Esophagus squamous epithelium (tissue), 4 donors: Measurements from ENCODE around the gene CREBRF.

Source experiments
- POLR2A ChIP-seq, 4 donors: fragments of 450-650 bp; IDR thresholded peaks; one replicate each; pipeline ENCODE4 v1.6.1; 2017; ENCODE audit warnings: antibody characterized with exemption in 4 of 4, mild to moderate bottlenecking in 4 of 4, moderate library complexity in 3 of 4
- TF ChIP-seq, protein P1 (sequence below), 6 experiments: fragments of 450-650 bp in 4 of 6; fragments of 200-600 bp in 2 of 6; sonication (generic) in 2 of 6; IDR thresholded peaks; one replicate each; pipeline ENCODE4 v1.5.1; 2016 to 2019; ENCODE audit warnings: antibody characterized with exemption in 6 of 6, mild to moderate bottlenecking in 4 of 6, moderate library complexity in 4 of 6

DNA sequence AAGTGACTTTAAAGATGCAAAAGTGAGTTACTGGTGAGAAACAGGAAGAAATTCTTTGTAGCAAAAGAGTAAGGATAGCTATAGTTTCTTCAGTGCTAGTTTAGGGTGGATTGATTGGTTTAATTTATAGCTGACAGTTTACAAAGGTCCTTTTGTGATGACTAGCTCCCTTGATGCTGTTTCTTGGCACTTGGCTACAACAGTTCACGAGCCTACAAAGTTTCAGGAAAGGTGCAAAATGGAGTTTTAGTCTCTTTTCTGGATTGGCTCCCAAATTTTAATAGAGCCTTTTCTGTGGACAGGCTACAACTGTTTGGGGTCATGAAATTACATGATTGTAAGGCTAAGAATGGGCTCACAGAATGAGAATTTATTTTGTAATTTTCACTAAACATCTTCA lies 47.3 kb downstream of the CREBRF start:
- TF ChIP-seq, protein P1, sequence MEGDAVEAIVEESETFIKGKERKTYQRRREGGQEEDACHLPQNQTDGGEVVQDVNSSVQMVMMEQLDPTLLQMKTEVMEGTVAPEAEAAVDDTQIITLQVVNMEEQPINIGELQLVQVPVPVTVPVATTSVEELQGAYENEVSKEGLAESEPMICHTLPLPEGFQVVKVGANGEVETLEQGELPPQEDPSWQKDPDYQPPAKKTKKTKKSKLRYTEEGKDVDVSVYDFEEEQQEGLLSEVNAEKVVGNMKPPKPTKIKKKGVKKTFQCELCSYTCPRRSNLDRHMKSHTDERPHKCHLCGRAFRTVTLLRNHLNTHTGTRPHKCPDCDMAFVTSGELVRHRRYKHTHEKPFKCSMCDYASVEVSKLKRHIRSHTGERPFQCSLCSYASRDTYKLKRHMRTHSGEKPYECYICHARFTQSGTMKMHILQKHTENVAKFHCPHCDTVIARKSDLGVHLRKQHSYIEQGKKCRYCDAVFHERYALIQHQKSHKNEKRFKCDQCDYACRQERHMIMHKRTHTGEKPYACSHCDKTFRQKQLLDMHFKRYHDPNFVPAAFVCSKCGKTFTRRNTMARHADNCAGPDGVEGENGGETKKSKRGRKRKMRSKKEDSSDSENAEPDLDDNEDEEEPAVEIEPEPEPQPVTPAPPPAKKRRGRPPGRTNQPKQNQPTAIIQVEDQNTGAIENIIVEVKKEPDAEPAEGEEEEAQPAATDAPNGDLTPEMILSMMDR (IDR thresholded peaks at IDR 0.05) = no peak
- no peak for TF ChIP-seq POLR2A (IDR thresholded peaks at IDR 0.05)
